Stimulated activated effector memory CD8-positive, alpha-beta T cell treated with anti-CD3 and anti-CD28 coated beads, Interleukin-12 subunit alpha, Interleukin-12 subunit beta, amount 100 ng/mL, for 72 hours (primary cell): ENCODE measurements around the gene EXOC6B.

ENCODE experiments used
- ATAC-seq: fragments of 150-1000 bp; cut with Tn5 transposase; 2 replicates; pipeline ENCODE4 v1.10.0; 2021
- DNase-seq, 2 donors: peaks; one replicate each; pipeline ENCODE4 v3.0.0; 2021 to 2022; ENCODE audit warnings: low spot score in 2 of 2
- H3K27ac Mint-ChIP-seq: one replicate; pipeline ENCODE4 v1.8.0; 2022; ENCODE audit warnings: mild to moderate bottlenecking, mixed read lengths
- H3K36me3 Mint-ChIP-seq: one replicate; pipeline ENCODE4 v1.8.0; 2022; ENCODE audit warnings: mild to moderate bottlenecking, mixed read lengths
- H3K4me1 Mint-ChIP-seq: one replicate; pipeline ENCODE4 v1.8.0; 2022; ENCODE audit warnings: mixed read lengths
- H3K4me3 Mint-ChIP-seq: one replicate; pipeline ENCODE4 v1.8.0; 2022; ENCODE audit warnings: mild to moderate bottlenecking, mixed read lengths
- H3K9me3 Mint-ChIP-seq: one replicate; pipeline ENCODE4 v1.8.0; 2022; ENCODE audit warnings: mixed read lengths

EXOC6B gene

DNA sequence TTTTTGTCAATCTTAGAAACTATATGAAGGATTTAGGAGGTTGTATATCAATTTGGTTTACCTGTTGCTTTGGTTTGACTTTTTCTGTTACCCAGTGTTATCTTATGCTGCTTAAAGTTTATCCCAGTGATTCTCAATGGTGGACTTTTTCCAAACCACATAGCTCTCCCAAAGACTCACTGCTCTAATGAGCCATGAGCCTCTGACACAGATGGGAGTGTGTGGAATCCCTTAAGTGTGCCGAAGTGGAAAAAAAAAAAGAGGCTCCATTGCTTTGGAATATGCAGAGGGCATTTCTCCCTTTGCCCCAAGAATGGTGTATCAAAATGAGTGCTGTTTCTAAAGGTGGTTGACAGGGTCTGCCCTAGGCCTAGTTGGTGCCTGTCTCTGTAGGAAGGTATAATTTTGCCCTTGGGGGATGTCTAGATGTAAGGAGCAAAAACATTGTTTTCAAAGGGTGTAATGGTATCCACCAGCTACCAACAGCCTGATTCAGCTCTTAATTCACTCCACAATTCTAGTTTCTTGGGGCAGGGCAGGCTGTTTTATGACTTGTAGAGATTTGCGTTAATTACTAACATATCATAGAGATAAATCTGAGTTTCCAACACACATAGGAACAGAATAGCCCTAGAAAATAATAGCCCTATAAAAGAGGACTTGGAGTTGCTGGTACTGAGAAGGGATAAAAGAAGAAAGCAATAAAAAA, 613.9 kb downstream of the EXOC6B start:
- DNase-seq (no peak), ATAC-seq (no peak)
- Mint-ChIP-seq H3K4me3 (no peak overlapping the region), H3K9me3 (no peaks in the 10 kb centered on the region), H3K36me3 (no peaks in the 10 kb centered on the region), H3K4me1 (no peaks in the 10 kb centered on the region), H3K27ac (no peak overlapping the region)

DNA sequence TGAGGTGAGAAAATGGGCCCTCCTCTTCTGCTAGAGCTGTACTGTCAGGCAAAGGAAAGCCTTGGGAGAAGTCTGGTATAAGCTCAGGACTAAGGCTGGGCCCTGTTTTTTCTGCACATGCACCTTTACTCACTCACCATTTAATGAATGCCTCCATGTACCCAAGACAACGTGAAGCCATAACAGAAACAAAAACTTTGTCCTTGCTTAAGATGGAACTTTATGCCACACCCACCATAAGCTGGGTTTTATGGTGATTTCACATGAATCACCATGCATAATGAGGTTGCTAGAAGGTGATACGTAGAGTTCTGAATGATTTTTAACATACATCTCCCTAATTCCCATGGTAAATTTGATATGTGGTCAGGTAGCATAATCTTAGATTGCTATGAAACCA, 614.5 kb downstream of the EXOC6B start:
- H3K4me3 Mint-ChIP-seq = no peak overlapping the region
- ATAC-seq (no peak), DNase-seq (no peak)
- H3K9me3 Mint-ChIP-seq = no peaks in the 10 kb centered on the region
- H3K4me1 Mint-ChIP-seq = no peaks in the 10 kb centered on the region
- no peaks in the 10 kb centered on the region for H3K36me3 Mint-ChIP-seq
- no peak overlapping the region for H3K27ac Mint-ChIP-seq

DNA sequence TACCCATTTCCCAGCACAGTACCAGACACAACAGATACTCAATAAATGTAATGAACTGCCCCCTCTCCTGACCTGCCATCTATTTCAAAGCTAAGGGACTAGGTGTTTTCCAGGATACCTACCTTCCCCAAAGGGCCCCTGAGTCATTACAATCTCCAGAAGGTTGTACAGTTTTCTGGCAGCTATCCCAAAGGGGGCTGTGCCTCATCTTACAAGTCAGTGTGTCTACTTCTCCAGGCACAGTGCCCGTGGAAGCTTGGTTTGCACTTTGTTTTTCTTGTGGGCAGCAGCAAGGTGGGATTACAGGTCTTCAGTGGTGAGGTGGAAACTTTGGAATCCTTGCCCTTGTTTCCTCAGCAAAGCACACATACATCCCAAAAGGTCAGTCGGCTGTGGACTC, 615.4 kb downstream of the EXOC6B start:
- no peaks in the 10 kb centered on the region for H3K4me1 Mint-ChIP-seq
- H3K27ac Mint-ChIP-seq = no peak overlapping the region
- H3K4me3 Mint-ChIP-seq = no peak overlapping the region
- no peaks in the 10 kb centered on the region for H3K9me3 Mint-ChIP-seq
- no peak for ATAC-seq
- DNase-seq = no peak
- no peaks in the 10 kb centered on the region for H3K36me3 Mint-ChIP-seq

DNA sequence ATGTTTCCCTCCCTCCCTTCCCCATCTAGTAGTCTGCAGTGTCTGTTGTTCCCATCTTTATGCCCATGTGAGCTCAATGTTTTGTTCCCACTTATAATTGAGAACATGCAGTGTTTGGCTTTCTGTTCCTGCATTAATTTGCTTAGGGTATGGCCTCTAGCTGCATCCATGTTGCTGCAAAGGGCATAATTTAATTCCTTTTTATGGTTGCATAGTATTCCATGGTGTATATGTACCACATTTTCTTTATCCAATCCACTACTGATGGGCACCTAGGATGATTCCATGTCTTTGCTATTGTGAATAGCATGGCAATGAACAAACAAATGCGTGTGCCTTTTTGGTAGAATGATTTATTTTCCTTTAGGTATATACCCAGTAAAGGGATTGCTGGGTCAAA, 617.6 kb downstream of the EXOC6B start:
- Mint-ChIP-seq H3K9me3 (no peaks in the 10 kb centered on the region), H3K4me1 (no peaks in the 10 kb centered on the region), H3K4me3 (no peak overlapping the region), H3K36me3 (no peaks in the 10 kb centered on the region), H3K27ac (no peak overlapping the region)
- ATAC-seq = no peak
- DNase-seq = no peak

GRCh38 chr2:72207334-72207733, 618.5 kb downstream of the EXOC6B start:
- no peak for DNase-seq
- Mint-ChIP-seq H3K27ac (no peak overlapping the region), H3K9me3 (no peaks in the 10 kb centered on the region), H3K4me1 (no peaks in the 10 kb centered on the region), H3K36me3 (no peaks in the 10 kb centered on the region), H3K4me3 (no peak overlapping the region)
- no peak for ATAC-seq

DNA sequence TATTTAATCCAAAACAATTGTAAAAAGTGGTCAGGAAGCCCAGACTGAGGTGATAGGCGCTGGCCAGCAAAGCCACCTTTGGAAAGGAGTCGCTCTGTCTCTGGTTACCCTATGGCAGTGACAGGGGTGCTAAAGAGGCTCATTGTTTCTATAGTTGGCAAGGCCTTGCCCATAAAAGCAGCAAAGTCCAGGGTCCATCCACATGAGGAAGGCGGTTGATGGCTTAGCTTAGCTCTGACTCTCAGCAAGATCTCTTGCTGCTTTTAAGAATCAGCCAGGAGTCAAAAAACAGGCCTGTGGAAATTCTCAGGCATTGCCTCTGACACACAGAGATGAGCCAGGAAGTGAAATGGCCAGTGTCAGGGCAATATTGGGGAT, 620.3 kb downstream of the EXOC6B start:
- no peaks in the 10 kb centered on the region for H3K4me1 Mint-ChIP-seq
- H3K27ac Mint-ChIP-seq = no peak overlapping the region
- DNase-seq (no peak), ATAC-seq (no peak)
- H3K36me3 Mint-ChIP-seq = no peaks in the 10 kb centered on the region
- no peaks in the 10 kb centered on the region for H3K9me3 Mint-ChIP-seq
- H3K4me3 Mint-ChIP-seq = no peak overlapping the region

- DNase-seq = no peak
- Mint-ChIP-seq H3K4me3 (no peak overlapping the region), H3K9me3 (no peaks in the 10 kb centered on the region), H3K27ac (no peak overlapping the region), H3K4me1 (no peaks in the 10 kb centered on the region), H3K36me3 (no peaks in the 10 kb centered on the region)
- ATAC-seq = no peak
These were observed 620.9 kb downstream of the EXOC6B start for GRCh38 chr2:72204786-72205503.

DNA sequence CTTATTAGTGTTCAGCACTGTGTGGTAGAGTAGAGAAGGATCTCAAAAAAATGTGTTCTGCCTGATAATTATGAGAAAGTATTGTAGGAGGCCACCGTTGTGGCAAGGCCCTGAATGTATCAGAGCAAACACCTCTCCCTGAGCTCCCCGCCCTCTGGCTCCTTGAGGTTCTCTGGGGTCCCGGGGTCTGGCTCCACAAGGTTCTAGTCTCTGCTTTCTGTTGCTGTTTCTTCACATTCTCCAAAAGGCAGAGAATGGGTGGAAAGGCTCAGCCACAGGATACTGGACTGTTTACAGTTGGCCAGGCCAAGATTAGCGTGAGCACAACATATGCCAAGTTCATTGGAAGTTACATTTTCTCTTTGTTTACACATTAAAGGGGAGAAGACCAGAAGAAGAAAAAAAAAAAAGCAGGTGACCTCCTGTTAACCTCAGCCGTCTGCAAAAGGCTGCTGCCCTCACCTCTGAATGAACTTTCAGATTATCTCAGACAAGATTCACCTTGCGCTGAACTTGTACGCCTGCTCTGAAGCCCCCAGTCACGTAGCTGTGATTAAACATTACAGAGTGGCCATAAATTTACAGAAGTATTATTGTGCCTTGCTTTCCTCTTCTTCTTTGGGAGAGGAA, 621.6 kb downstream of the EXOC6B start:
- DNase-seq (no peak), ATAC-seq (no peak)
- H3K27ac Mint-ChIP-seq = no peak overlapping the region
- no peaks in the 10 kb centered on the region for H3K36me3 Mint-ChIP-seq
- H3K4me1 Mint-ChIP-seq = no peaks in the 10 kb centered on the region
- no peaks in the 10 kb centered on the region for H3K9me3 Mint-ChIP-seq
- H3K4me3 Mint-ChIP-seq = no peak overlapping the region

DNA sequence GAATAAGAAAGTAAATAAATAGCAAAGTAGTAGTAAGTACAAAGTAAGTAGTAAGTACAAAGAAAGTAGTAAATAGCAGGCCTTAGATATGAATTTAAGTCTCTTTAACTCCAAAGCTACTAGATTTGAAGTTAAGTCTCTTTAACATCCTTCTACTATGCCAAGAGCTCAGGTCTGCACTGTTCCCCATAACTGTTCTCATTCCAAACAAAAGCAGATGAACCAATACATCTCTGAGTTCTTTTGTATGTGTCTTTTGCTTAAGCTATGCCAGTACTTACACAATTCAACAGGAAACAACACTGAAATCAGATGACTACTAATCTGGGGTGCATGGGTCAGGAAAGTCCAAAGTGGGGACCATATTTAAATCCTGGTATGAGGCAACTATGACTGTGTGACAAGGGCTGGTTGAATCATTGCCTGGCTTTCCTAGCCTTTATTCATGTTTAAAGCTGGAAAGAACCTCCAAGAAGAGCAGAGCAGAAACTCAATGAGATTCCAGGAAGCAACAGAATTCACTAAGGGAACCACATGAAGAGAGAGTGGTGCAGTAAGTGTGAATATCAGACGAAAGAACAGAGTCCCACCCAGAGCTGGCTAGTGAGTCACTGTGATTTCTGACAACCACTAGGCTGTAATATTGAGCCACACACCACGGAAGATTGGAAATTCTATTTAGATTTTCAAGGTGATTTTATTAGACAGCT, 627.1 kb downstream of the EXOC6B start:
- ATAC-seq = peak; percentile 54

GRCh38 chr2:72193723-72194122, 632.1 kb downstream of the EXOC6B start:
- Mint-ChIP-seq H3K4me1 (no peaks in the 10 kb centered on the region), H3K4me3 (no peak overlapping the region)

More for the DNA sequence above, 627.1 kb downstream of the EXOC6B start:
- Mint-ChIP-seq H3K36me3 (no peaks in the 10 kb centered on the region), H3K4me3 (no peak overlapping the region), H3K4me1 (no peaks in the 10 kb centered on the region), H3K9me3 (no peaks in the 10 kb centered on the region), H3K27ac (no peak overlapping the region)
- no peak for DNase-seq

GRCh38 chr2:72191441-72191840, 634.4 kb downstream of the EXOC6B start:
- DNase-seq = no peak
- no peaks in the 10 kb centered on the region for H3K4me1 Mint-ChIP-seq
- no peaks in the 10 kb centered on the region for H3K36me3 Mint-ChIP-seq
- H3K4me3 Mint-ChIP-seq = no peak overlapping the region
- H3K27ac Mint-ChIP-seq = no peak overlapping the region
- ATAC-seq = no peak
- H3K9me3 Mint-ChIP-seq = peaks cover 3% of the 10 kb centered on the region

More at GRCh38 chr2:72193723-72194122, 632.1 kb downstream of the EXOC6B start:
- Mint-ChIP-seq H3K36me3 (no peaks in the 10 kb centered on the region), H3K9me3 (peaks cover 3% of the 10 kb centered on the region), H3K27ac (no peak overlapping the region)
- DNase-seq = no peak
- ATAC-seq = no peak

DNA sequence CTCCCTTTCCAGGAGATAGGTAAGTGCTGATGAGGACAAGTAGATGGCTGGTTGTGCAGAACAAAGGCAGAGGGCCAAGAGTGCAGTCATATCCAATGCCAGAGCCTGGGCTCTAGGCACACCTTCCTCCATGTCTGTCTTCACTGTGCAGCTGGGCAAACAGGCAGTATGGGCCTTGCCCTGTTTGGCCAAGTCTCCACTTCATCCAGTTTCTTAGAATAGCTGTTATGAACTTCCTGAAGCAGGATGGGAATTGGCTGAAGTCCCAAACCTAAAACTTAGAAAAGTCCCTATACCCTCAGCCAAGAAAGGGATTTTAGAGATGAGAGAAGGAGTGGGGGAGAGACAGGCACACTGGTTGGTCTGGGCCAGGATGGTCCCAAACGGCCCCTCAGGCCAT, 640.6 kb downstream of the EXOC6B start:
- DNase-seq = no peak
- Mint-ChIP-seq H3K9me3 (no peaks in the 10 kb centered on the region), H3K4me3 (no peak overlapping the region), H3K4me1 (no peaks in the 10 kb centered on the region), H3K27ac (no peak overlapping the region), H3K36me3 (no peaks in the 10 kb centered on the region)
- ATAC-seq = no peak

GRCh38 chr2:72183466-72183865, 642.4 kb downstream of the EXOC6B start:
- DNase-seq (no peak), ATAC-seq (no peak)
- H3K9me3 Mint-ChIP-seq = no peaks in the 10 kb centered on the region
- H3K27ac Mint-ChIP-seq = no peak overlapping the region
- H3K4me3 Mint-ChIP-seq = no peak overlapping the region
- no peaks in the 10 kb centered on the region for H3K36me3 Mint-ChIP-seq
- H3K4me1 Mint-ChIP-seq = no peaks in the 10 kb centered on the region

DNA sequence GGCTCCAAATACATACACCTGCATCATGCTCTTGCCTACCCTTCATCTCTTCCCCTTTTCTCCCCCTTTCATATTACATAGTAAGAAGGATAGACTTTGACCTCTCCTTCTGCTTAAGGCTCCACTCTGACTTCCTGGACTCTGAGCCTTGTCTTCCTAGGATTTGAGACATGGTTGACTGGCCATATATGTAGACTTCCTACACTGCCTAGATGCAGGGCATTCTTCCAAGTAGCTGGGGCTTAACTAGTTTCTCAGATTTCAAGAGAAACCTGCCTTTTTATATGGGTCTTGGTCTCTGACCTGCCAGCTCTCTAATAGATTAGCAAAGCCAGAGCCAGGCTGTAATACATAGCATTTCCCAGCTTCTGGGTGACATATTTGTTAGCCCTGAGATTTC, 642.8 kb downstream of the EXOC6B start:
- no peak for ATAC-seq
- Mint-ChIP-seq H3K9me3 (no peaks in the 10 kb centered on the region), H3K4me1 (no peaks in the 10 kb centered on the region), H3K36me3 (no peaks in the 10 kb centered on the region), H3K27ac (no peak overlapping the region), H3K4me3 (no peak overlapping the region)
- DNase-seq = no peak

DNA sequence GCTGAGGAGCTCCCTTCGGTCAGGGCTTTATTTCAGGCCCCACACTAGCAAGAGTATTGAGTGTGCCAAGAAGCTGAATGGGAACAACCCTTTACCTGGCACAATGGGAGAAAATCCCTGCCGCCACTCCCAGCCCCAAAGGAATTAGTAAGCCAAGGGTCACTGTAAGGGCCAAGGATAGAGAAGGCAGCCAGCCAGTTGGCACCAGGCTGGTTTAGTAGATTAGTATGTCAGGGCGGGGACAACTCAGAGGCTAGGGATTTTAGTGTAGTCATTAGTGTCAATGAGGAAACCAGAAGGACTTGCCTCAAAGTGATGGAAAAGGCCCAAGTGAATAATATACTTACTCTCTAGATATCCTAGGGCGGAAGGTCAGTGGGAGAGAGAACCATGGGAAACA, 643.3 kb downstream of the EXOC6B start:
- DNase-seq = no peak
- no peaks in the 10 kb centered on the region for H3K9me3 Mint-ChIP-seq
- H3K4me1 Mint-ChIP-seq = no peaks in the 10 kb centered on the region
- H3K27ac Mint-ChIP-seq = no peak overlapping the region
- H3K4me3 Mint-ChIP-seq = no peak overlapping the region
- H3K36me3 Mint-ChIP-seq = no peaks in the 10 kb centered on the region
- ATAC-seq = no peak
